Measurements from ENCODE around the gene MAPK6. TPM values are rescaled to one million over a fixed set of nuclear protein-coding genes. Genes with fewer than 3 reads are reported as not detected.

The MAPK6 gene
- total and polyA plus RNA-seq, 2 donors, result 16.4 to 20.1 TPM

- 3% methylated on average over 61 of the region's 61 CpGs for WGBS
- Histone ChIP-seq H3K36me3 (ENCODE audit: control insufficient read depth in 2 of 2, insufficient read depth in 2 of 2, low read length in 1 of 2) (no peaks in the 10 kb centered on the region), H3K9me3 (ENCODE audit: control insufficient read depth in 2 of 2, insufficient read depth in 1 of 2, low read length in 1 of 2) (peaks cover 0 to 5% of the 10 kb centered on the region in 2 donors), H3K4me1 (ENCODE audit: control insufficient read depth in 2 of 2, insufficient read depth in 2 of 2, low read length in 2 of 2) (peaks cover 0 to 4% of the 10 kb centered on the region in 2 donors), H3K4me3 (ENCODE audit: low read length in 2 of 2) (peak overlapping the region; percentile 38 to 48), H3K27ac (ENCODE audit: low read depth in 1 of 2, low read length in 1 of 2) (no peak overlapping the region), H3K27me3 (ENCODE audit: control insufficient read depth in 2 of 2, insufficient read depth in 1 of 2, low read length in 1 of 2) (peaks cover 2 to 23% of the 10 kb centered on the region in 2 donors)
- peak in 3 of 9 donors; percentile 14 to 52 (median 33) for DNase-seq (ENCODE audit: low read depth in 6 of 9, low spot score in 9 of 9)
Observed at GRCh38 chr15:52112203-52112750, 93.3 kb downstream of the MAPK6 start.

- H3K36me3 ChIP-seq (ENCODE audit: control insufficient read depth in 2 of 2, insufficient read depth in 2 of 2, low read length in 1 of 2), result no peaks in the 10 kb centered on the region
- peaks cover 0 to 4% of the 10 kb centered on the region in 2 donors for H3K4me1 ChIP-seq (ENCODE audit: control insufficient read depth in 2 of 2, insufficient read depth in 2 of 2, low read length in 2 of 2)
- H3K9me3 ChIP-seq (ENCODE audit: control insufficient read depth in 2 of 2, insufficient read depth in 1 of 2, low read length in 1 of 2), result peaks cover 0 to 5% of the 10 kb centered on the region in 2 donors
- peaks cover 2 to 23% of the 10 kb centered on the region in 2 donors for H3K27me3 ChIP-seq (ENCODE audit: control insufficient read depth in 2 of 2, insufficient read depth in 1 of 2, low read length in 1 of 2)
- no peak overlapping the region for H3K4me3 ChIP-seq (ENCODE audit: low read length in 2 of 2)
- no peak for DNase-seq (ENCODE audit: low read depth in 6 of 9, low spot score in 9 of 9)
- 98% methylated on average over 3 of the region's 3 CpGs for WGBS
- no peak overlapping the region for H3K27ac ChIP-seq (ENCODE audit: low read depth in 1 of 2, low read length in 1 of 2)
Observed at GRCh38 chr15:52113235-52113634, 94.2 kb downstream of the MAPK6 start.

- Histone ChIP-seq H3K9me3 (ENCODE audit: control insufficient read depth in 2 of 2, insufficient read depth in 1 of 2, low read length in 1 of 2) (peaks cover 0 to 5% of the 10 kb centered on the region in 2 donors), H3K36me3 (ENCODE audit: control insufficient read depth in 2 of 2, insufficient read depth in 2 of 2, low read length in 1 of 2) (no peaks in the 10 kb centered on the region)
- DNase-seq (ENCODE audit: low read depth in 6 of 9, low spot score in 9 of 9), result no peak
Observed at GRCh38 chr15:52113708-52114107, 94.7 kb downstream of the MAPK6 start.

GRCh38 chr15:52114261-52115055 lies 95.4 kb downstream of the MAPK6 start:
- H3K4me1 ChIP-seq (ENCODE audit: control insufficient read depth in 2 of 2, insufficient read depth in 2 of 2, low read length in 2 of 2), result peaks cover 0 to 4% of the 10 kb centered on the region in 2 donors
- DNase-seq (ENCODE audit: low read depth in 6 of 9, low spot score in 9 of 9), result no peak

More at GRCh38 chr15:52113708-52114107, 94.7 kb downstream of the MAPK6 start:
- Histone ChIP-seq H3K27ac (ENCODE audit: low read depth in 1 of 2, low read length in 1 of 2) (no peak overlapping the region), H3K4me3 (ENCODE audit: low read length in 2 of 2) (no peak overlapping the region), H3K4me1 (ENCODE audit: control insufficient read depth in 2 of 2, insufficient read depth in 2 of 2, low read length in 2 of 2) (peaks cover 0 to 4% of the 10 kb centered on the region in 2 donors), H3K27me3 (ENCODE audit: control insufficient read depth in 2 of 2, insufficient read depth in 1 of 2, low read length in 1 of 2) (peaks cover 2 to 23% of the 10 kb centered on the region in 2 donors)

GRCh38 chr15:52115598-52116427 lies 96.8 kb downstream of the MAPK6 start:
- Histone ChIP-seq H3K36me3 (ENCODE audit: control insufficient read depth in 2 of 2, insufficient read depth in 2 of 2, low read length in 1 of 2) (no peaks in the 10 kb centered on the region), H3K27ac (ENCODE audit: low read depth in 1 of 2, low read length in 1 of 2) (no peak overlapping the region), H3K27me3 (ENCODE audit: control insufficient read depth in 2 of 2, insufficient read depth in 1 of 2, low read length in 1 of 2) (peaks cover 2 to 20% of the 10 kb centered on the region in 2 donors), H3K4me3 (ENCODE audit: low read length in 2 of 2) (no peak overlapping the region), H3K4me1 (ENCODE audit: control insufficient read depth in 2 of 2, insufficient read depth in 2 of 2, low read length in 2 of 2) (peaks cover 0 to 4% of the 10 kb centered on the region in 2 donors), H3K9me3 (ENCODE audit: control insufficient read depth in 2 of 2, insufficient read depth in 1 of 2, low read length in 1 of 2) (peaks cover 0 to 5% of the 10 kb centered on the region in 2 donors)
- DNase-seq (ENCODE audit: low read depth in 6 of 9, low spot score in 9 of 9), result no peak
- WGBS, result 72% methylated on average over 9 of the region's 9 CpGs

More at GRCh38 chr15:52114261-52115055, 95.4 kb downstream of the MAPK6 start:
- peaks cover 0 to 5% of the 10 kb centered on the region in 2 donors for H3K9me3 ChIP-seq (ENCODE audit: control insufficient read depth in 2 of 2, insufficient read depth in 1 of 2, low read length in 1 of 2)
- no peaks in the 10 kb centered on the region for H3K36me3 ChIP-seq (ENCODE audit: control insufficient read depth in 2 of 2, insufficient read depth in 2 of 2, low read length in 1 of 2)
- no peak overlapping the region for H3K27ac ChIP-seq (ENCODE audit: low read depth in 1 of 2, low read length in 1 of 2)
- WGBS, result 96% methylated on average over 5 of the region's 5 CpGs
- peaks cover 2 to 23% of the 10 kb centered on the region in 2 donors for H3K27me3 ChIP-seq (ENCODE audit: control insufficient read depth in 2 of 2, insufficient read depth in 1 of 2, low read length in 1 of 2)
- no peak overlapping the region for H3K4me3 ChIP-seq (ENCODE audit: low read length in 2 of 2)

Other genes with a start within 250 kb of the MAPK6 start
- 26.3 TPM for gene TMOD3, start 189.6 kb upstream of the MAPK6 start, total RNA-seq
- gene TMOD3, start 189.6 kb upstream of the MAPK6 start, polyA plus RNA-seq, result 15.8 TPM
- 26.8 TPM for gene LEO1, start 47.4 kb upstream of the MAPK6 start, total RNA-seq
- gene LEO1, start 47.4 kb upstream of the MAPK6 start, polyA plus RNA-seq, result 12.5 TPM
- 0.38 TPM for gene BCL2L10, start 93.6 kb downstream of the MAPK6 start, total RNA-seq
- 1.9 TPM for gene BCL2L10, start 93.6 kb downstream of the MAPK6 start, polyA plus RNA-seq
- 16.1 TPM for gene GNB5, start 172.2 kb downstream of the MAPK6 start, total RNA-seq
- 20.5 TPM for gene GNB5, start 172.2 kb downstream of the MAPK6 start, polyA plus RNA-seq

Measured in thymus (tissue), 11 donors.